HFF-Myc (cell line): ENCODE measurements around the gene FRMPD1.

Source experiments
- DNase-seq: peaks from one replicate; pipeline ENCODE4 v3.0.0-alpha.2; 2011; ENCODE audit warnings: low read depth; ENCODE audit errors: extremely low read depth
- H3K4me3 ChIP-seq: replicated peaks from 2 replicates; pipeline ENCODE4 v1.5.1; 2011; ENCODE audit warnings: low read depth, mild to moderate bottlenecking, control low read depth, low read length
- TF ChIP-seq, protein P1 (sequence below): IDR thresholded peaks from 2 replicates; pipeline ENCODE4 v1.5.1; 2012; ENCODE audit warnings: mild to moderate bottlenecking, low read depth, low read length, control low read depth; ENCODE audit errors: missing control alignments

The FRMPD1 gene

DNA sequence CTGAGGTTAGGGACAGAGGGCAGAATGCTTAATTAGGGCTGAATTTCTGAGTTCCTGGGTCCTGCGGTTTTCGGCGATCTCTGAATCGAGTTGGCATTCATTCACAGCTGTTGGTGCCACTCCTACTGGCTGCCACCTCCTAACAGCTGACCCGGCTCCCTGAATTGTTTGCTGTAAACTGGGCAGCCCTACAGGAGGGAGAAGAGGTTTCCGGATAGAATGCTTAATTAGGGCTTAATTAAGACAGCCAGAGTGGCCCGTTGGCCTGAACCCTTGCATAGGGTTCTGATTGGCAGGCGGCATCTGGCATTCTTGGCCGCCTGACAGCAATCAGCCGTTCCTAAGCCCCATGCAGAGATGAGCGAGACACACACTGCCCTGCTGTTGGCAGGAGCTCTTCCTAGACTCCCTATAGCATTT, 25.7 kb downstream of the FRMPD1 start:
- no peak overlapping the region for H3K4me3 ChIP-seq
- DNase-seq, result no peak
- TF ChIP-seq, protein P1, sequence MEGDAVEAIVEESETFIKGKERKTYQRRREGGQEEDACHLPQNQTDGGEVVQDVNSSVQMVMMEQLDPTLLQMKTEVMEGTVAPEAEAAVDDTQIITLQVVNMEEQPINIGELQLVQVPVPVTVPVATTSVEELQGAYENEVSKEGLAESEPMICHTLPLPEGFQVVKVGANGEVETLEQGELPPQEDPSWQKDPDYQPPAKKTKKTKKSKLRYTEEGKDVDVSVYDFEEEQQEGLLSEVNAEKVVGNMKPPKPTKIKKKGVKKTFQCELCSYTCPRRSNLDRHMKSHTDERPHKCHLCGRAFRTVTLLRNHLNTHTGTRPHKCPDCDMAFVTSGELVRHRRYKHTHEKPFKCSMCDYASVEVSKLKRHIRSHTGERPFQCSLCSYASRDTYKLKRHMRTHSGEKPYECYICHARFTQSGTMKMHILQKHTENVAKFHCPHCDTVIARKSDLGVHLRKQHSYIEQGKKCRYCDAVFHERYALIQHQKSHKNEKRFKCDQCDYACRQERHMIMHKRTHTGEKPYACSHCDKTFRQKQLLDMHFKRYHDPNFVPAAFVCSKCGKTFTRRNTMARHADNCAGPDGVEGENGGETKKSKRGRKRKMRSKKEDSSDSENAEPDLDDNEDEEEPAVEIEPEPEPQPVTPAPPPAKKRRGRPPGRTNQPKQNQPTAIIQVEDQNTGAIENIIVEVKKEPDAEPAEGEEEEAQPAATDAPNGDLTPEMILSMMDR, result no peak

DNA sequence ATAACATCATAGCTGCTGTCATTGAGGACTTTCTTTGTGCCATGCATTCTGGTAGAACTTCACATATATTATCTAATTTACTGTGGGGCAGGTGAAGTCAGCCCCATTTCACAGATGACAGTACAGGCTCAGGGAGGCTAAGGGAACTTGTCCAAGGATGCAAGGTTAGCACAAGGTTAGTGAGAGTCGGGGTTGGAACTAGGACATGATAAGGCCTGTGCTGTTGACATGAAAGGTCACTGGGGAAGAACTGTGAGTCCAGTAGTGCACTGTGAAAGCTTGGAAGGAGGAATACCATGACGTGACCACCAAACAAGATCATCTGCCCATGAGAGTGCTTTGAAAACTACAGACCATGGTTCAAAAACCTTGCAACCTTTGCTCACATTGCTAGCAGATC, 26.7 kb downstream of the FRMPD1 start:
- no peak for DNase-seq
- no peak overlapping the region for H3K4me3 ChIP-seq
- TF ChIP-seq, protein P1, result no peak

DNA sequence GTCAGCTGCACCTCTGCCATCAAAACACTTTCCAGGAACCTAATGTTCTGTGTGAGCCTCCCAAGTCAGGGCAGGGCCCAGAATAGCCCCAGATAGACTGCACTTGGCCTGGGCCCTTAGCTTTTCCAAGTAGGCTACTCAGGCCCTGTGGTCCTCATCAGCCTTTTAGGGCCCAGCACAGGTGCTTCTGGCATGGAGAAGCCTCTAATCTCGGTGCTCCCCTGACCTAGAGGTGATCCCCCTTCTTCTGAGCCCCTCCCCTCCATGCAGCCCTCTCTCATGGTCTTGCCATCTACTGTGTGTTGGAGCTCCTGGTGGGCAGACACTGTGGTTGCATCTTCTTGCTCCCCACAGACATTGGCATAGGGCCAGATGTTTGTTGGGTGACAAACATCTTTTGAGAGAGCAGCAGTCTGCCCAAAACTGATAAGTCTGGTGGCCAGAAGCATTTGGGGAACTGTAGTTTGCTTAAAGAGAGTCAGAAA, 28.1 kb downstream of the FRMPD1 start:
- no peak for DNase-seq
- H3K4me3 ChIP-seq, result no peak overlapping the region
- TF ChIP-seq, protein P1, result no peak

DNA sequence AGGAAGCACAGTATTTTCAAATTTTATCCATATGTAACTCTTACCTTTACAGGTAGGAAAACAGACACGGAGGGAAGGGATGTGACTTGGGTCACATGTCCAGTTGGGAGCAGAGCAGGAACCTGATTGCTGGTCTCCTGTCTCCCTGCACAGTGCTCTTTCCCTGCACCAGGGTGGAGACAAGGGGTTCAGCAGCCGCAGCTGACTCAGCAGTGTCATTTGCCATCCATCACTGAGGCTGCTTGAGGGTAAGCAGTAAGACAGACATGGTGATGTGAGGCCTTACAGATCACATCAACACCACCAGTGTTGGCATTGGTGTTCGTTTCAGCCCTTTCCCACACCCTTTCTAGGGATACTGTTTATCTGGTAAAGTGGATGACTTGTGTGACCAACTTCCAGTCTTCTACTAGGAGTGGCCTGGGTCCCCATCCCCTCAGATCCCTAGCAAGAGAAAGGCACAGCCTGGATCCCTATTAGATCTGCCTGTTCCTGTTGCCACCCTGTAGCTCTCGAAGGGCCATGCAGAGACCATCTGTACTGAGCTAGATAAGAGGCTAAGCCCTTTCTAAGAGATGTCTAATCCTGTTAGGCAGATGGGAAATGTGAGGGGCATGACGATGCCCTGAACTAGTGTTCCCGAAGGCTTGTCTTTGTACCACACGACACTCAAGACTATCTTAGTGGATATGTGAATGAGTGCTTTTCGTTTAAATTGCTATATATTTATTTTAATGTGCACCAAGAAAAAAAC, 29.1 kb downstream of the FRMPD1 start:
- TF ChIP-seq, protein P1, result no peak
- DNase-seq, result no peak
- H3K4me3 ChIP-seq, result no peak overlapping the region

DNA sequence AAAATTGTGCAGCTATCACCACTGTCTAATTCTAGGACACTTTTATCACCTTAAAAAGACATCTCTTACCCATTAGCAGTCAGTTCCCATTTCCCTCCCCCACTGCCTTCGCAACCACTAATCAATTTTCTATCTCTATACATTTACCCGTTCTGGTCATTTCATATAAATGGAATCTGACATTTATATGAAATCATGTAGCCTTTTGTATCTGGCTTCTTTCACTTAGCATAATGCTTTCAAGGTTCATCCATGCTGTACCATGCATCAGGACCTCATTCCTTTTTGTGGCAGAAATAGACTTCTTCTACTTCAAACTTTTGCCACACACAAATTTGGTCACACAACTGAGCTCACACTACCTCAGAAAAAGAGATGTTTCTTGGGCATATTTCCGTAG, 32.2 kb downstream of the FRMPD1 start:
- no peak overlapping the region for H3K4me3 ChIP-seq
- TF ChIP-seq, protein P1, result no peak
- no peak for DNase-seq

DNA sequence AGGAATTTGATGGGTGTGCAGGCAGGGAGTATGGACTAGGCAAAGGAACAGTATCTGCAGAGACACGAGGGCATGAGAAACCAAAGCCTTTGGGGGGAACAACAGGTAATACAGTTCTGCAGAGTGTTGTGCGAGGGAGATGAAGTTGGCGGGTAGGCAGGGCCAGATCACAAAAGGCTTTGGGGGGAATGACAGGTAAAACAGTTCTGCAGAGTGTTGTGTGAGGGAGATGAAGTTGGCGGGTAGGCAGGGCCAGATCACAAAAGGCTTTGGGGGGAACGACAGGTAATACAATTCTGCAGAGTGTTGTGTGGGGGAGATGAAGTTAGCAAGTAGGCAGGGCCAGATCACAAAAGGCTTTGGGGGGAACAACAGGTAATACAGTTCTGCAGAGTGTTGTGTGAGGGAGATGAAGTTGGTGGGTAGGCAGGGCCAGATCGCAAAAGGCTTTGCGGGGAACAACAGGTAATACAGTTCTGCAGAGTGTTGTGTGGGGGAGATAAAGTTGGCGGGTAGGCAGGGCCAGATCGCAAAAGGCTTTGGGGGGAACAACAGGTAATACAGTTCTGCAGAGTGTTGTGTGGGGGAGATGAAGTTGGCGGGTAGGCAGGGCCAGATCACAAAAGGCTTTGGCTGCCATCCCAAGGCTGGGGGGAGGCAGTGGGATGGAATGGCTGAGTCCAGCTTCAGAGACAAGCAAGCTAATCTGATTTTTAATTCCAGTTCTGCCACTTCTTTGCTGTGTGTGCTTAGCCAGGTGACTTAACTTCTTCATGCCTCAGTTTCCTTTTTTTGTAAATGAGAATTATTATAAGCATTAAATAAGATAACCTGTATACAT, 33.0 kb downstream of the FRMPD1 start:
- DNase-seq, result no peak
- TF ChIP-seq, protein P1, result no peak
- no peak overlapping the region for H3K4me3 ChIP-seq
